ENCODE results near the gene MICAL3. TPM values are rescaled to one million over a fixed set of nuclear protein-coding genes. Genes with fewer than 3 reads are reported as not detected.
"Not testable (repeated sequence)": the region's sequence is repeated elsewhere in the genome, so short reads cannot be mapped to it uniquely, and the experiment has no call there.

MICAL3 gene
- total RNA-seq, 1 donor from 2014 or later = 31.2 TPM

DNA sequence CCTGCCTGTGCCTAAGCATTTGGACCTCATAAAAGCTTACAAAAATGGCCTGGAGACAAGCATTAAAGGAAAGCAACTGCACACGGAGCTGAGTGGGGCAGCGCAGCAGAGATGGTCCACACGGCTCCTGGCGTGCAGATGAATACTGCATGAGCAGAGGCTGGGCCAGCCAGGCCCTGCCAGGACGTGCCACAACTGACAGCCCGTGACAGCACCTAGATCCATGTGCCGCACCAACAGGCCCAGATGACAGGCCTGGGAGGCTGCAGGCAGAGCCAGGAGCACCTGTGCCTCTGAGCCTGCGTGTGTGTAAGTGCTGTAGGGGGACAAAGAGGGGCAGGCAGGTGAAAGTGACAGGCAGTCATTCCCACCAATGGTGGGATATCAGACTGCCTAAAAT is 33.4 kb downstream of the MICAL3 start:
- Histone ChIP-seq H3K4me1 (no peaks in the 10 kb centered on the region), H3K36me3 (no peaks in the 10 kb centered on the region), H3K27me3 (no peaks in the 10 kb centered on the region), H3K4me3 (no peak overlapping the region), H3K9me3 (no peaks in the 10 kb centered on the region), H3K27ac (no peak overlapping the region)
- ATAC-seq = no peak
- intact Hi-C loops (cut with DNase I) = no loop called here
- no peak for DNase-seq
- no peak for TF ChIP-seq CTCF (IDR thresholded peaks at IDR 0.05)

GRCh38 chr22:17990147-17990546 is 34.2 kb downstream of the MICAL3 start:
- no peak overlapping the region for H3K27ac ChIP-seq
- H3K36me3 ChIP-seq = no peaks in the 10 kb centered on the region
- H3K4me3 ChIP-seq = no peak overlapping the region
- intact Hi-C loops (cut with DNase I) = no loop called here
- no peak for TF ChIP-seq CTCF (IDR thresholded peaks at IDR 0.05)
- no peaks in the 10 kb centered on the region for H3K4me1 ChIP-seq
- H3K27me3 ChIP-seq = no peaks in the 10 kb centered on the region
- H3K9me3 ChIP-seq = no peaks in the 10 kb centered on the region
- ATAC-seq (no peak), DNase-seq (no peak)

GRCh38 chr22:17988800-17989513 is 35.4 kb downstream of the MICAL3 start:
- no peaks in the 10 kb centered on the region for H3K36me3 ChIP-seq
- H3K27me3 ChIP-seq = no peaks in the 10 kb centered on the region
- no peaks in the 10 kb centered on the region for H3K4me1 ChIP-seq
- no peak overlapping the region for H3K4me3 ChIP-seq
- intact Hi-C loops (cut with DNase I) = loop anchor here (10.0 kb wide), 1 partner anchor 86 kb away; the partner anchor contains the start of gene PEX26
- ATAC-seq (no peak), DNase-seq (no peak)
- TF ChIP-seq CTCF (IDR thresholded peaks at IDR 0.05) = no peak
- no peaks in the 10 kb centered on the region for H3K9me3 ChIP-seq
- no peak overlapping the region for H3K27ac ChIP-seq

DNA sequence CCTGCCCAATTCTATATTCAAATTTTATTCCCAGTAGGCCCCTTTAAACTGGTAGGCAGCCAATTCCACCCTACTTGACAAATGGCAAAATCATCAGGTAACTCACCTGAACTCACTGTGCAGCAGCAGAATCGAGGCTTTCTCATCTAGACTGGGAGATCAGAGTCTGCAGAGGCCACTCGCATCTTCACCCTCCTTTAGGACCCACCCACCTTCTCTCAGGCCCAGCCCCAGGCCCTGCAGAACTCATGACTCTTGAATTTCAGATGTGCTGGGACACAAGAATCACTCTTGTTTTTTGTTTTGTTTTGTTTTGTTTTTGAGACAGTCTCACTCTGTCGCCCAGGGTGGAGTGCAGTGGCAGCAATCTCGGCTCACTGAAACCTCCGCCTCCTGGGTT is 38.8 kb downstream of the MICAL3 start:
- Histone ChIP-seq H3K4me1 (peaks cover 6% of the 10 kb centered on the region), H3K27ac (no peak overlapping the region), H3K4me3 (no peak overlapping the region), H3K36me3 (no peaks in the 10 kb centered on the region), H3K27me3 (no peaks in the 10 kb centered on the region), H3K9me3 (no peaks in the 10 kb centered on the region)
- intact Hi-C loops (cut with DNase I) = loop anchor here (10.0 kb wide), 1 partner anchor 89 kb away; the partner anchor contains the start of gene PEX26
- DNase-seq (no peak), ATAC-seq (no peak)
- no peak for TF ChIP-seq CTCF (IDR thresholded peaks at IDR 0.05)

- peaks cover 12% of the 10 kb centered on the region for H3K4me1 ChIP-seq
- not testable (repeated sequence) for H3K27ac ChIP-seq, H3K9me3 ChIP-seq, H3K4me3 ChIP-seq, H3K27me3 ChIP-seq, H3K36me3 ChIP-seq, ATAC-seq, DNase-seq
- intact Hi-C loops (cut with DNase I) = loop anchor here (10.0 kb wide), 1 partner anchor 90 kb away; the partner anchor contains the start of gene PEX26
These were observed 39.3 kb downstream of the MICAL3 start for GRCh38 chr22:17985071-17985470.

DNA sequence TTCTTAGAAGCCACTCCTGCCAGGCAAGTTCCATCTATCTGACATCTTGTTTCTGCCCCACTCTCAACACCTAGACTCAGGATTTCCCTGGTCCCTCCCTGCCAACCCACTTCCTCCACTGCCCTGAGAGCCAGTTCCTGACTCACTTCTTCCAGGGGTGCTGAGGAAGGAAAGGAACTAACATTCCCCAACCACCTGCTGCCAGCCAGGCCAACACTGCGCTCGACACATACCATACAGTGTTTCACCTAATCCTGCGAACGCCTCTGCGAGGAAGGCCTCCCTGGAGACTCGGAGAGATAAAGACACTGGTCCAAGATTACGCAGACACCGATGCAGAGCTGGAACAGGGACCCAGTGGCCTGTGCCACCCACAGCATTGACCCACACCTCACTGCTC is 40.2 kb downstream of the MICAL3 start:
- peaks cover 20% of the 10 kb centered on the region for H3K4me1 ChIP-seq
- H3K9me3 ChIP-seq = no peaks in the 10 kb centered on the region
- intact Hi-C loops (cut with DNase I) = loop anchor here (10.0 kb wide), 1 partner anchor 91 kb away; the partner anchor contains the start of gene PEX26
- no peak overlapping the region for H3K27ac ChIP-seq
- no peaks in the 10 kb centered on the region for H3K36me3 ChIP-seq
- ATAC-seq (no peak), DNase-seq (no peak)
- H3K4me3 ChIP-seq = no peak overlapping the region
- TF ChIP-seq CTCF (IDR thresholded peaks at IDR 0.05) = no peak
- no peaks in the 10 kb centered on the region for H3K27me3 ChIP-seq

Measured in upper lobe of right lung (tissue), 1 donor.